K562 (cell line): Measurements from ENCODE around the gene SPAG9. TPM values are rescaled to one million over a fixed set of nuclear protein-coding genes. Genes with fewer than 3 reads are reported as not detected.

Experiments
- ATAC-seq: fragments of 200-7000 bp; cut with Tn5 transposase; 3 replicates; pipeline ENCODE4 v1.9.1; 2020; ENCODE audit warnings: moderate library complexity
- BruUV-seq: library from RNA; stranded (reverse); fragments of 400-500 nt; replicated peaks from 2 replicates; lab custom pipeline; 2021; lab: Mats Ljungman, UMichigan
- CTCF ChIA-PET: fragments of 300-600 bp; formaldehyde crosslinking; extraction: SDS; loops from one replicate; lab custom pipeline; 2021; ENCODE audit warnings: low intra/inter-chr PET ratio; lab: Yijun Ruan, JAX
- POLR2A ChIA-PET: fragments of 300-600, 350-650 bp; sonication (Branson Sonifier 250); formaldehyde crosslinking; extraction: SDS; loops from one replicate; lab custom pipeline; 2021; ENCODE audit warnings: antibody characterized with exemption, inconsistent platforms; lab: Yijun Ruan, JAX
- DNase-seq, 4 experiments: peaks; one replicate each; pipeline versions ENCODE4 v3.0.0 to v3.0.0-alpha.2; 2011 to 2018; ENCODE audit warnings: low spot score in 3 of 4, mixed read lengths in 3 of 4; ENCODE audit errors: extremely low read depth in 1 of 4
- FAIRE-seq: peaks from 2 replicates; lab custom pipeline; 2011; peaks lifted over from hg19 to GRCh38; lab: Jason Lieb, UNC
- H2AFZ ChIP-seq: 2 replicates; pipeline ENCODE4 v1.6.0; 2011; ENCODE audit warnings: low read depth, low read length, control low read depth, inconsistent platforms
- H3K27ac ChIP-seq: fragments of 200-600 bp; 3 replicates; pipeline ENCODE4 v1.8.0; 2011; ENCODE audit warnings: low read depth, mild to moderate bottlenecking, control low read depth, inconsistent platforms, low read length, moderate library complexity, mixed read lengths; ENCODE audit errors: extremely low read depth
- H3K27me3 ChIP-seq, 2 experiments: fragments of 300-600 bp in 1 of 2; 2 replicates in 1 of 2; 3 replicates in 1 of 2; pipeline versions ENCODE4 v1.6.0 to v1.8.0; 2011; ENCODE audit warnings: inconsistent platforms in 2 of 2, low read length in 2 of 2, mild to moderate bottlenecking in 1 of 2, mixed read lengths in 1 of 2, moderate library complexity in 1 of 2; ENCODE audit not compliant: control insufficient read depth in 2 of 2, insufficient read depth in 2 of 2
- H3K36me3 ChIP-seq: fragments of 300-600 bp; 3 replicates; pipeline ENCODE4 v1.8.0; 2011; ENCODE audit warnings: mild to moderate bottlenecking, low read length, inconsistent platforms; ENCODE audit not compliant: control insufficient read depth, insufficient read depth
- H3K4me1 ChIP-seq, 2 experiments: fragments of 200-600 bp in 1 of 2; replicated peaks in 1 of 2; 2 replicates in 1 of 2; 3 replicates in 1 of 2; pipeline versions ENCODE4 v1.5.1 to v1.8.0; 2011; ENCODE audit warnings: inconsistent platforms in 2 of 2, low read length in 2 of 2, mild to moderate bottlenecking in 1 of 2, mixed read lengths in 1 of 2, moderate library complexity in 1 of 2; ENCODE audit not compliant: control insufficient read depth in 2 of 2, insufficient read depth in 2 of 2
- H3K4me2 ChIP-seq: 2 replicates; pipeline ENCODE4 v1.6.1; 2011; ENCODE audit warnings: low read length, control low read depth, inconsistent platforms, mixed read lengths; ENCODE audit not compliant: insufficient read depth
- H3K4me3 ChIP-seq: fragments of 200-600 bp; sonication (generic), shearing (Covaris generic); 2 replicates; pipeline ENCODE4 v1.5.1; 2016; ENCODE audit warnings: control low read depth, inconsistent platforms
- H3K79me2 ChIP-seq: fragments of 200-600 bp; 3 replicates; pipeline ENCODE4 v1.8.0; 2011; ENCODE audit warnings: low read length, inconsistent platforms; ENCODE audit not compliant: control insufficient read depth, insufficient read depth
- H3K9ac ChIP-seq, 2 experiments: 2 replicates each; pipeline versions ENCODE4 v1.6.0 to v1.6.1; 2011; ENCODE audit warnings: low read depth in 2 of 2, low read length in 2 of 2, control low read depth in 1 of 2, inconsistent platforms in 1 of 2, mild to moderate bottlenecking in 1 of 2, mixed read lengths in 1 of 2; ENCODE audit not compliant: insufficient read depth in 1 of 2
- H3K9me1 ChIP-seq: one replicate; pipeline ENCODE4 v1.6.0; 2011; ENCODE audit warnings: inconsistent platforms, mild to moderate bottlenecking, low read length, moderate library complexity; ENCODE audit not compliant: control insufficient read depth, insufficient read depth
- H3K9me3 ChIP-seq: replicated peaks from 2 replicates; pipeline ENCODE4 v1.5.1; 2011; ENCODE audit warnings: low read depth, low read length, inconsistent platforms; ENCODE audit not compliant: control insufficient read depth, insufficient read depth
- H4K20me1 ChIP-seq: replicated peaks from 2 replicates; pipeline ENCODE4 v1.6.1; 2011; ENCODE audit warnings: low read length, inconsistent platforms, mixed read lengths; ENCODE audit not compliant: control insufficient read depth, insufficient read depth
- FOXA1 ChIP-seq: fragments of 450-650 bp; IDR thresholded peaks from 2 replicates; pipeline ENCODE4 v1.6.1; 2016; ENCODE audit warnings: mild to moderate bottlenecking, borderline replicate concordance
- KAT8 ChIP-seq: fragments of 450-650 bp; IDR thresholded peaks from 2 replicates; pipeline ENCODE4 v1.6.1; 2016; ENCODE audit warnings: low read depth, mild to moderate bottlenecking
- PHB2 ChIP-seq: fragments of 450-650 bp; IDR thresholded peaks from 2 replicates; pipeline ENCODE4 v1.6.1; 2017; ENCODE audit warnings: low read depth
- TGIF2 ChIP-seq: sonication (generic); formaldehyde crosslinking; IDR thresholded peaks from 2 replicates; pipeline ENCODE4 v1.8.1; 2022; ENCODE audit warnings: mild to moderate bottlenecking, missing genetic modification reagents, moderate library complexity
- THRA ChIP-seq: fragments of 450-650 bp; IDR thresholded peaks from 2 replicates; pipeline ENCODE4 v1.6.1; 2017; ENCODE audit warnings: mild to moderate bottlenecking, moderate library complexity
- ZNF507 ChIP-seq: conservative IDR thresholded peaks from 2 replicates; pipeline ENCODE4 v1.6.1; 2017; ENCODE audit warnings: missing genetic modification characterization, missing compliant biosample characterization
- WGBS: fragments of 100-300 bp; shearing (Covaris generic); methylation state at CpG from one replicate; pipeline ENCODE4 v1.1.6; 2016; ENCODE audit warnings: low coverage, mixed read lengths; ENCODE audit not compliant: insufficient coverage; ENCODE audit errors: missing lambda C conversion rate; 5-methylcytosine and 5-hydroxymethylcytosine counted together
- in situ Hi-C: fragments of 300-500 bp; cut with MboI; formaldehyde crosslinking; loops from 4 replicates; pipeline ENCODE4 v1.15.0; 2018; ENCODE audit warnings: inconsistent platforms, mixed read lengths
- intact Hi-C: fragments of 100-400 bp; cut with micrococcal nuclease; formaldehyde crosslinking; loops from 2 replicates; pipeline ENCODE4 v1.14.2; 2022
- polyA plus RNA-seq, 8 experiments: library from polyadenylated mRNA; depleted of rRNA in 4 of 8; stranded (reverse) in 5 of 8; unstranded in 3 of 8; fragments of >200 nt; fragmentation: Nextera tagmentation in 2 of 8; fragmentation: Illumina TruSeq in 1 of 8; extraction: Ambion mirVana in 2 of 8; extraction: Trizol in 1 of 8; gene quantifications; 2 replicates each; pipeline versions ENCODE4 v1.2.1 to v1.2.3, GENCODE V29; 2011 to 2014; ENCODE audit warnings: inconsistent platforms in 1 of 8, missing spikeins in 1 of 8
- total RNA-seq, 7 experiments: library from RNA; depleted of rRNA in 6 of 7; stranded (reverse); fragments of >200 nt in 6 of 7; fragmentation: Illumina TruSeq in 2 of 7; extraction: Trizol in 2 of 7; gene quantifications; 2 replicates each; pipeline versions ENCODE4 v1.2.1 to v1.2.3, GENCODE V29; 2011 to 2021; ENCODE audit warnings: low replicate concordance in 1 of 7

Gene SPAG9
- total and polyA plus RNA-seq, 9 of the 15 experiments (the other 6 are each of a cell fraction or from before 2014, with no cell fraction given), result 12.2 to 99.2 (median 58.2) TPM

DNA sequence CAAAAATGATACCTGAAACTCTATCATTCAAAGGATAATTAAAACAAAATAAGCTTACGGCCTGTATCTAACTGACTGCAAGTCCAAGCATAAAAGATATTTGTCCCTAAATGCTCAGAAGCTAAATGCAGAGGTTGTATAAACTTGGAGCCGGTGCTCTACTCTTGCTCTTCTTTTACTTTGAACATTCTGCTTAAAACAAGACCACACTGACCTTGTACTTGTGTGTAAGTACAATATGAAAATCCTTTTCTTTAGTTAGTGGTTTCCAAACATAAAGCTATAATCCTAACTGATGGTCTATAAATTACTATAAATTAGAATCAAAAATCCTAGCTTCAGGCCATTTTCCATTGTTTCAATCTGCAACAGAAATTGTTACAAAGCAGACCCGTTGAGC is 74.6 kb downstream of the SPAG9 start:
- Histone ChIP-seq H3K9ac (no peak overlapping the region), H3K27ac (no peak overlapping the region), H3K9me3 (no peaks in the 10 kb centered on the region), H4K20me1 (no peaks in the 10 kb centered on the region), H3K27me3 (no peaks in the 10 kb centered on the region), H3K4me3 (no peak overlapping the region), H2AFZ (no peak overlapping the region), H3K9me1 (no peaks in the 10 kb centered on the region), H3K4me2 (no peak overlapping the region), H3K4me1 (no peaks in the 10 kb centered on the region), H3K79me2 (peaks cover 6% of the 10 kb centered on the region; the same call in 2 of the 3 replicates), H3K36me3 (peaks cover 9% of the 10 kb centered on the region; the same call in 2 of the 3 replicates)
- TF ChIP-seq TGIF2 (no peak), KAT8 (no peak), FOXA1 (no peak), ZNF507 (tag) (no peak), THRA (no peak), PHB2 (no peak)
- ChIA-PET CTCF (no interaction called here), POLR2A (interaction anchor here (0.6 to 1.8 kb wide), 6 partner anchors 10 to 127 kb away, joined by 3 to 8 read pairs (median 4); no protein-coding TSS in a partner anchor)
- in situ Hi-C loops, result no loop called here
- BruUV-seq, result no TSS peak
- DNase-seq, result no peak
- WGBS, result 95% methylated on average over 3 of the region's 3 CpGs
- no peak for FAIRE-seq
- intact Hi-C loops, result no loop called here
- ATAC-seq, result no peak
